Anterior cingulate cortex (tissue), 58 donors: ENCODE results near the gene CACNB1.

ENCODE experiments used
- DNase-seq, 58 donors: peaks; one replicate each; lab custom pipeline; 2025; lab: John Stamatoyannopoulos, UW

Gene CACNB1

DNA sequence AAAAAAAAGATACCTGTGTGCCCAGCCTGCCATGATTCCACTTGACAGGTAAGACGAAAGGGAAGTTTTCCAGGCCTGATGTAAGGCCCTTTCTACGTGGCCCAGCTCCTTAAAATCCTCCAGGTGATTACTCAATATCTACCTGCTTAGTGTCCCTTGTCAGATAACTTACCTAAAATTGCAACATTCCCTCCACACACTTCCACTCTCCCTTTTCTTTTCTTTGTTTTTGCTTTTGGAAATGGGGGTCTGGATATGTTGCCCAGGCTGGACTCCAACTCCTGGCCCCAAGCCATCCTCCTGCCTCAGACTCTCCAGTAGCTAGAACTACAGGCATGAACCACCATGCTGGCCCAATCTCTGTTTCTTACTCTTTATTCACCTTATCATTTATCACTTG, 38.8 kb downstream of the CACNB1 start:
- DNase-seq, result no peak

- no peak for DNase-seq
Measured at GRCh38 chr17:39156491-39156890, 41.0 kb downstream of the CACNB1 start.

GRCh38 chr17:39155654-39156053, 41.8 kb downstream of the CACNB1 start:
- no peak for DNase-seq

- DNase-seq, result peak in 57 of 58 donors; percentile 67 to 97 (median 87)
Measured at GRCh38 chr17:39153599-39154051, 43.8 kb downstream of the CACNB1 start.

DNA sequence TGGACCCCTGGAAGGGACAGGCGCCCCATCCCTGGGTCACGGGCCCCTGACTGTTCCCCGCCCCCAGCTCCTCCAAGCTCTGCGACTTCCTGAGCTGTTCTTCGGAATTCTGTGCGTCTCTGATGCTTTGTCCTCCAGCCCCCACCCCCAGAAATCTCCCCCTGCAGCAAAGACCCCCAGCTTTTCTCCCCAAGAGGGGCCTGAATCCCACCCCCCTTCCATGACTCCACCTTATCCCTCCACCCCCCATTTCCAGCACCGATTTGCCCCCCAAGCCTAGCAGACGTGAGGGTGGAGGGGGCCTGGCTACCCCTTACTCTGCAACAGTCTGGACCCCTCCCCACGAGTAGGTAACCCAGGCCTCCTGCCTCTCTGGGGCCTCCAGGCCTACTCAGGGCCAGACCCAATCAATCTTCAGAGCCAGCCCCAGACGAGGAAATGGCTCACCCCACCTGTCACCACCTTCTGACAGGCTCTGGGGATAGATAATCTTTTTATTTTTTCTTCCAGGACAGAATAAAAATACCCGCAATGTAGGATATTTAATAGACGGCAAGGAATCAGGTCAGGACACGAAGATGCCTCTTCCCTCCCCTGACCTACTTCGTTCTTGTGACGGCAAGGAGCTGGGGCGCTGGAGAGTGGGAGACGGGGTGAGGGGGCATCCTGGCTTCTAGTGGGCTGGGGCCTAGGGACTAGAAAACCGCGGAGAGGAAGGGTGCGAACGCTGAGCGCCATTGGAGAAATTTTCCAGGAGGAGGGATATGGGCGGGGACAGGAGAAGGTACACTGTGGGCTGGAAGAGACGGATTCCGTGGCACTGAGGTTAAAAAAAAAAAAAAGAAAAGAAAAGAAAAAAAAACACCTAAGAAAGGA, 45.3 kb downstream of the CACNB1 start:
- peak in 8 of 58 donors; percentile 8 to 68 (median 48) for DNase-seq

- no peak for DNase-seq
Measured at GRCh38 chr17:39151150-39151942, 46.1 kb downstream of the CACNB1 start, which contains the start of gene PLXDC1. PLXDC1 (minus strand) TSS chr17:39151637; CDS start chr17:39151437, 200 bp downstream.

GRCh38 chr17:39150795-39151149, 46.7 kb downstream of the CACNB1 start:
- DNase-seq, result no peak

- DNase-seq, result no peak
Measured at GRCh38 chr17:39150104-39150634, 47.3 kb downstream of the CACNB1 start.

DNA sequence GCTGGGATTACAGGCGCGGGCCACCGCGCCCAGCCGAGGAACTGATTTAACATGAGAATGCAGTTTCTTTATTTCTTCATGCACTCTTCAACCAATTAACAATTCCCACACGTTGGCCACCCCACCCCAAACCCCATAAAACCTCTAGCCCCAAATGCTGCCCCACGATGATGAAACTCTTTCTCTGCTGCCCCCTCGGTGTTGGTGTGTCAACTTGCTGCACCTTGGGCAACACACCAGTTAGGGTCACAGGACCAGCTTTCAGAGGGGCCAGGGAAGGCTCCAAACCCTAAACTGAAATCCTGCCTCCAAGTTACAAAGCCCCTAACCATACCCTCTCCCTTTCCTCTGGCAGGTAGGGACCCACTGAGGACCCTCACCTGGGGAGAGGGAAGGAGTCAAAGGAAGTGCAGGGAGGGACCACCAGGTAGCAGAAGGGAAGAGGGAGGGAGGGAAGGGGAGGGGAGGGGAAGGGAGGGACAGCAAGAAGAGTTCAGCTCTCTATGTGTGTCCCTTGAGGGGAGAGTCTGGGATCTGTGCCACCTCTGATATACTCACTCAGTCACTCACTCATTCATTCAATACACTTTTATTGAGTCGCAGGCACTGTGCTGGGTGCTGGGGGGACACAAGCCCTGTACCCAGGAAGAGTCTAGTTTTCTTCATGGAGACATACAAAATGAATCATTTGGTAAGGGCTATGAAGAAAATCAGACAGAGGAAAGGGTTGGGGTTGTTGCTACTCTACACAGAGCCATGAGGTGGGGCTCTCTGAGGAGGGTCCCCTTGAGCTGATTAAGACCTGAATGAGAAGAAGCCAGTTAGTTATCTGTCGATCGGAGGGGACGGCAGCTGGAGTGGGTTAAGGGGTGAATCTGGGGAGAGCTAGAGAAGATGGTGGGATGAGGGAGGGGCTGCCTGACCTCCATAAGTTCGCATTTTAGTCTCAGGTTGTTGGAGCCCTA, 50.0 kb downstream of the CACNB1 start:
- DNase-seq, result no peak

- DNase-seq, result no peak
Measured at GRCh38 chr17:39146273-39146672, 51.2 kb downstream of the CACNB1 start.

- no peak for DNase-seq
Measured at GRCh38 chr17:39145143-39145542, 52.3 kb downstream of the CACNB1 start.

DNA sequence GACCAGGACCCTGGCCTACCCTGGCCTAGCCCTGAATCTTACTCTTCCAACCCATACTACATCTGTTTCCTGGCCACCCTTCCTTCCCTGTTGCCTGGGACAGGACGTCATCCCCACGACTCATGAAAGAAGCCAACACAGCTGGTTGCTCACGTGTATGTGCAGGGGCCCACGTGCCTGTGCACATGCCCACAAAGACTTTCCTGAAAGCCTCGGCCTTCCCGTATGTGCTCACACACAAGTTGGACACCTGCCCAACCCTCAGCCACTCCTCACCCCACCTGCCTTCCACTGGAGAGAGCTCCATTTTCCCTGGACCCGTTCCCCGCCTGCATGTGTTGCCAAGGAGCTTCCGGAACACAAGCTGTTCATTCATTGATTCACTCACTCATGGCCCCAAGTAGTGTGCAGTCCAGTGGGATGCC, 53.0 kb downstream of the CACNB1 start:
- peak in 23 of 58 donors; percentile 4 to 77 (median 35) for DNase-seq

DNA sequence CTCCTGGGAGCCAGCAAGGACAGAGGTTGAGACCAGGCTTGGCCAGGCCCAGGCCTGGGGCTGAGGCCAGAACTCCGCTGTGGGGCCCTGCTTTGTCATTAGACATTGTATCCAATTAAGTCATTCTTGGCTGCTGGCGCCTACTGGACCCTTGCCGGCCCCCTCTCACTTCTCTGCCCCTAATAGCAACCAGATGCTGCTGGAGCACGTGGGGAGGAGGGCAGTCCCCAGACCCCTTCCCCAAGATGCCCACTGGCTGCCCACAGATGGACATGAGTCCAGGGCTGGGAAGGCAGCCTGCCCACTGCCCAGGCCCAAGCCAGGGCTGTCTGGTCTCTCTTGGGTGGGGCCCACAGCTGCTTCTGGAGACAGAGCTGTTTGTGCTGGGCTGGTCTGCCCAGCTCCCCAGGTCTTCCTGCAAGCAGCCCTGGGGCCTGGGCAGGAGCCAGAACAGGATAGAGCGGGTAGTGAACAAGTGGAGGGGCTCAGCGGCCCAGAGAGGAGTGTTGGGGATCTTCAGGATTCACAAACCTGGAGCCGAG, 53.8 kb downstream of the CACNB1 start:
- DNase-seq, result peak in 7 of 58 donors; percentile 10 to 45 (median 22)

GRCh38 chr17:39141915-39142664, 55.4 kb downstream of the CACNB1 start:
- DNase-seq, result no peak

DNA sequence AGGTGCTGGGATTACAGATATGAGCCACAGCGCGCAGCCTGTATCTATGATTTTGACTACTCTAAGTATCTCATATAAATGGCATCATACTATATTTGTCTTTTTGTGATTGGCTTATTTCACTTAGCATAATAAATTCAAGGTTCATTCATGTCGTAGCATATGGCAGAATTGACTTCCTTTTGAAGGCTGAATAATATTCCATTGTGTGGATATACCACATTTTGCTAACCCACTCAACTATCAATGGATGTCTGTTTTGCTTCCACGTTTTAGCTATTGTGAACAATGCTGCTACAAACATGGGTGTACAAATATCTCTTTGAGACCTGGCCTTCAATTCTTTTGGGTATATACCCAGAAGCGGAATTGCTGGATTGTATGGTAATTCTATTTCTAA, 56.2 kb downstream of the CACNB1 start:
- DNase-seq, result no peak

DNA sequence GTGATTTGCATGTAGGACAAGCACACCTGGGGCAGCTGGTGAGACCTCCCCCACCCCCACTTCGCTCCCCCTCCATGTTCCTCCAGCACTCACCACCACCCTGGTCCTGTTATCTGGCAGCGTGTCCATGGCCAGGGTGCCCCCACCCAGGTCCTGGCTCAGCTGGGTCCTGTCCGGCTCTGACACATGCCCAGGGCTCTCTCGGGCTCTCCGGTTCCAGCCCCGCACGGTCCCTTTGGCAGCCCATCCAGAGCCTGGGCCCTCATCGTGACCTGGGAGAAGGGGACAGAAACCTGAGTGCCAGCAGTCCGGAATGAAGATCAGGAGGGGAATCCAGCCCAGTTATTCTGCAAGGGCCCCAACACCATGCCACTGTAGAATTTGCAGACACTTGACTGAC, 57.9 kb downstream of the CACNB1 start:
- no peak for DNase-seq

DNA sequence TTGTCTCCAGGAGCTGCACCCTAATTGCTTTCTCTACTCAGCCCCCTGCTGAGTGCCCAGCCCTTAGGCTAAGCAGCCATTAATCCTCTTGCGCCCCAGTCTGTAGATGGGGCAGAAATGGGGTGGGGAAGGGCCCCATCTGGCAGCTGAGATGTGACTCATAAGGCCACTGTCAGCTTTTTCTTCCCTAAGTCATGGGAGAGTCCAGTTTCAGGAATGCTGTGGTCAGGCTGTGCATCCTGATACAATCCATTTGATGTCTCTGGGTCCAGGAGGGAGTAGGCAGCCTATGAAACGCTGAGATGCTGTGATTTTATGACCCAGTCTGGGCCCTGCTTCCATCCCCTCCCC, 58.3 kb downstream of the CACNB1 start:
- DNase-seq, result no peak

DNA sequence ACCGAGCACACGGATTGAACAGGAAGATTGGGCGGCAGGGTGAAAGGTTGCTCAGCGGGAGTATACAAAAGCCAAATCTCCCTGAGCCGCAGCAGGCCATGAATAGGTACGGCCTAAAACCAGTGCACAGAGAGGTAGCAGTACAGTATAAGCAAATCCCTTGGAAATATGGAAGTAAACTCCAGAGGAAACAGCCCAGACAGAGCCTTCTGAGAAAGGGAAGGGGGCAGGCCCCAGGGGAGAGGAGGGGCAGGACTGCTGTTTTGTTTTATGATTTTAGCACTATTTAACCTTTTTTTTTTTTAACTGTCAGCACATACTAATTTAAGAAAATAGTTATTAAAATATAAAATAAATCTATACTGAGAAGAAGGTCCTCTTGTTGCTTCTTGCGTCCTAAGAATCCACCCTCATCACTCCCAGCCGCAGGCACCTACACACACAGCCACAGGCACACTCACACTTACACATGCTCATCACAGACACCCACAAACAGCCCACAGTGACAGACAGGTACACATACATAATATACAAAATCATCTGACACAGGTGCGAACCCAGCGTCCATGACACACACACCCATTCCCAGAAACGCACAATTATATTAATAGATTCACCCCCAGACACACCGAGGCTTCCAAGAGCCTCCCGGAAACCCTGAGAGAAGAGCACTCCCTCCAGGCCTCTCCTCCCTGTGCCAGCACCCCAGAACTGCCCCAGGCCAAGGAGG, 58.9 kb downstream of the CACNB1 start:
- DNase-seq, result no peak
